AG08396 (cell line): Measurements from ENCODE around the gene WNT5B.
"Not testable (repeated sequence)": the region's sequence is repeated elsewhere in the genome, so short reads cannot be mapped to it uniquely, and the experiment has no call there.

Experiments used
- DNase-seq: peaks from one replicate; pipeline ENCODE4 v3.0.0; 2012; ENCODE audit warnings: low spot score, mixed read lengths

WNT5B gene

GRCh38 chr12:1598757-1599156 is 30.3 kb upstream of the WNT5B start:
- no peak for DNase-seq

- DNase-seq, result not testable (repeated sequence)
These were observed 26.3 kb upstream of the WNT5B start for GRCh38 chr12:1602706-1603105.

GRCh38 chr12:1603269-1603993 is 25.6 kb upstream of the WNT5B start:
- DNase-seq, result no peak

GRCh38 chr12:1604464-1604863 is 24.6 kb upstream of the WNT5B start:
- no peak for DNase-seq

GRCh38 chr12:1605129-1606020 is 23.7 kb upstream of the WNT5B start:
- DNase-seq, result peak; percentile 65

- peak; percentile 55 for DNase-seq
These were observed 22.9 kb upstream of the WNT5B start for GRCh38 chr12:1606021-1606622.

- no peak for DNase-seq
These were observed 20.9 kb upstream of the WNT5B start for GRCh38 chr12:1607940-1608712.

GRCh38 chr12:1608713-1609119 is 20.3 kb upstream of the WNT5B start:
- no peak for DNase-seq

- DNase-seq, result no peak
These were observed 18.9 kb upstream of the WNT5B start for GRCh38 chr12:1610072-1610643.

GRCh38 chr12:1611803-1612572 is 17.0 kb upstream of the WNT5B start:
- DNase-seq, result peak; percentile 64

- no peak for DNase-seq
These were observed 15.2 kb upstream of the WNT5B start for GRCh38 chr12:1613860-1614259.

- no peak for DNase-seq
These were observed 14.7 kb upstream of the WNT5B start for GRCh38 chr12:1614360-1614759.

GRCh38 chr12:1616233-1617066 is 12.6 kb upstream of the WNT5B start:
- no peak for DNase-seq

GRCh38 chr12:1618489-1618888 is 10.5 kb upstream of the WNT5B start:
- DNase-seq, result no peak

GRCh38 chr12:1619159-1619558 is 9.9 kb upstream of the WNT5B start:
- DNase-seq, result no peak

- no peak for DNase-seq
These were observed 9.4 kb upstream of the WNT5B start for GRCh38 chr12:1619587-1619986.

- no peak for DNase-seq
These were observed 8.9 kb upstream of the WNT5B start for GRCh38 chr12:1620092-1620491.

- DNase-seq, result no peak
These were observed 6.6 kb upstream of the WNT5B start for GRCh38 chr12:1622406-1622805.

- DNase-seq, result no peak
These were observed 504 bp downstream of the WNT5B start for GRCh38 chr12:1629338-1630132.
